ENCODE measurements around the gene SGTA.

SGTA gene

GRCh38 chr19:2782936-2783780, at the start of gene SGTA:
TSS of gene SGTA (minus strand) at chr19:2783273. CDS start at chr19:2769068, 14,205 bp downstream.
- peak; percentile 57 for TF ChIP-seq CTCF (IDR thresholded peaks at IDR 0.05; ENCODE audit: low read depth, low read length, missing control alignments)
- H3K4me3 ChIP-seq (ENCODE audit: low read depth, low read length), result peak within 1 kb of the TSS; percentile 97
- DNase-seq (ENCODE audit: low read depth), result peak; percentile 98

GRCh38 chr19:2827840-2828489, 44.9 kb upstream of the SGTA start:
- H3K4me3 ChIP-seq (ENCODE audit: low read depth, low read length), result no peak overlapping the region
- TF ChIP-seq CTCF (IDR thresholded peaks at IDR 0.05; ENCODE audit: low read depth, low read length, missing control alignments), result no peak
- DNase-seq (ENCODE audit: low read depth), result no peak

- DNase-seq (ENCODE audit: low read depth), result no peak
- no peak for TF ChIP-seq CTCF (IDR thresholded peaks at IDR 0.05; ENCODE audit: low read depth, low read length, missing control alignments)
- H3K4me3 ChIP-seq (ENCODE audit: low read depth, low read length), result no peak overlapping the region
Observed at GRCh38 chr19:2827022-2827421, 43.9 kb upstream of the SGTA start.

- no peak overlapping the region for H3K4me3 ChIP-seq (ENCODE audit: low read depth, low read length)
- TF ChIP-seq CTCF (IDR thresholded peaks at IDR 0.05; ENCODE audit: low read depth, low read length, missing control alignments), result no peak
- no peak for DNase-seq (ENCODE audit: low read depth)
Observed at GRCh38 chr19:2824129-2824528, 41.1 kb upstream of the SGTA start.

GRCh38 chr19:2823646-2824045, 40.6 kb upstream of the SGTA start:
- DNase-seq (ENCODE audit: low read depth), result no peak
- no peak for TF ChIP-seq CTCF (IDR thresholded peaks at IDR 0.05; ENCODE audit: low read depth, low read length, missing control alignments)
- H3K4me3 ChIP-seq (ENCODE audit: low read depth, low read length), result no peak overlapping the region

- DNase-seq (ENCODE audit: low read depth), result no peak
- TF ChIP-seq CTCF (IDR thresholded peaks at IDR 0.05; ENCODE audit: low read depth, low read length, missing control alignments), result no peak
- no peak overlapping the region for H3K4me3 ChIP-seq (ENCODE audit: low read depth, low read length)
Observed at GRCh38 chr19:2822846-2823245, 39.8 kb upstream of the SGTA start.

All from GM12864 (cell line).